ENCODE results near the gene MEIOSIN. TPM values are rescaled to one million over a fixed set of nuclear protein-coding genes. Genes with fewer than 3 reads are reported as not detected.

The MEIOSIN gene
- total and polyA plus RNA-seq, 2 of the 13 experiments (the other 11 are each of a cell fraction or from before 2014, with no cell fraction given), result not detected

GRCh38 chr19:45692187-45693105 is 40.8 kb upstream of the MEIOSIN start, which contains the start of gene QPCTL (continued):
- TF ChIP-seq ZNF431 (CRISPR knock-in tag; IDR thresholded peaks at IDR 0.05; ENCODE audit: borderline replicate concordance, low read depth) (no peak), ZNF335 (CRISPR knock-in tag; IDR thresholded peaks at IDR 0.05) (no peak), ASH2L (IDR thresholded peaks at IDR 0.05; ENCODE audit: insufficient read length, low read depth, low read length) (peak; percentile 0), MIXL1 (CRISPR knock-in tag; IDR thresholded peaks at IDR 0.05) (0 out of 2 replicates have a peak, but pooled peaks have one; percentile 3), ZNF557 (CRISPR knock-in tag; IDR thresholded peaks at IDR 0.05) (0 out of 2 replicates have a peak, but pooled peaks have one; percentile 74), SRY (CRISPR knock-in tag; IDR thresholded peaks at IDR 0.05) (0 out of 2 replicates have a peak, but pooled peaks have one; percentile 38), ARNTL (CRISPR knock-in tag; IDR thresholded peaks at IDR 0.05) (peak; percentile 46), ZNF264 (CRISPR knock-in tag; IDR thresholded peaks at IDR 0.05) (no peak; the same call in 1 of the 2 replicates), SAFB2 (CRISPR knock-in tag; IDR thresholded peaks at IDR 0.05; ENCODE audit: borderline replicate concordance, low read depth) (0 out of 2 replicates have a peak, but pooled peaks have one; percentile 16), NONO (IDR thresholded peaks at IDR 0.05) (no peak), NONO (CRISPR knock-in tag; conservative IDR thresholded peaks at IDR 0.05) (peak; percentile 4), GABPB1 (CRISPR knock-in tag; IDR thresholded peaks at IDR 0.05) (peak; percentile 78), YEATS4 (CRISPR knock-in tag; IDR thresholded peaks at IDR 0.05; ENCODE audit: borderline replicate concordance) (peak; percentile 60; the same call in 1 of the 2 replicates), NFYC (CRISPR knock-in tag; IDR thresholded peaks at IDR 0.05) (peak; percentile 90), YY1 (IDR thresholded peaks at IDR 0.05; ENCODE audit: insufficient read depth, insufficient replicate concordance, low read depth, low read length) (peak; percentile 78), ZNF761 (CRISPR knock-in tag; conservative IDR thresholded peaks at IDR 0.05) (0 out of 2 replicates have a peak, but pooled peaks have one; percentile 33), CC2D1A (CRISPR knock-in tag; IDR thresholded peaks at IDR 0.05) (0 out of 2 replicates have a peak, but pooled peaks have one; percentile 6)
- TF ChIP-seq, protein P1, sequence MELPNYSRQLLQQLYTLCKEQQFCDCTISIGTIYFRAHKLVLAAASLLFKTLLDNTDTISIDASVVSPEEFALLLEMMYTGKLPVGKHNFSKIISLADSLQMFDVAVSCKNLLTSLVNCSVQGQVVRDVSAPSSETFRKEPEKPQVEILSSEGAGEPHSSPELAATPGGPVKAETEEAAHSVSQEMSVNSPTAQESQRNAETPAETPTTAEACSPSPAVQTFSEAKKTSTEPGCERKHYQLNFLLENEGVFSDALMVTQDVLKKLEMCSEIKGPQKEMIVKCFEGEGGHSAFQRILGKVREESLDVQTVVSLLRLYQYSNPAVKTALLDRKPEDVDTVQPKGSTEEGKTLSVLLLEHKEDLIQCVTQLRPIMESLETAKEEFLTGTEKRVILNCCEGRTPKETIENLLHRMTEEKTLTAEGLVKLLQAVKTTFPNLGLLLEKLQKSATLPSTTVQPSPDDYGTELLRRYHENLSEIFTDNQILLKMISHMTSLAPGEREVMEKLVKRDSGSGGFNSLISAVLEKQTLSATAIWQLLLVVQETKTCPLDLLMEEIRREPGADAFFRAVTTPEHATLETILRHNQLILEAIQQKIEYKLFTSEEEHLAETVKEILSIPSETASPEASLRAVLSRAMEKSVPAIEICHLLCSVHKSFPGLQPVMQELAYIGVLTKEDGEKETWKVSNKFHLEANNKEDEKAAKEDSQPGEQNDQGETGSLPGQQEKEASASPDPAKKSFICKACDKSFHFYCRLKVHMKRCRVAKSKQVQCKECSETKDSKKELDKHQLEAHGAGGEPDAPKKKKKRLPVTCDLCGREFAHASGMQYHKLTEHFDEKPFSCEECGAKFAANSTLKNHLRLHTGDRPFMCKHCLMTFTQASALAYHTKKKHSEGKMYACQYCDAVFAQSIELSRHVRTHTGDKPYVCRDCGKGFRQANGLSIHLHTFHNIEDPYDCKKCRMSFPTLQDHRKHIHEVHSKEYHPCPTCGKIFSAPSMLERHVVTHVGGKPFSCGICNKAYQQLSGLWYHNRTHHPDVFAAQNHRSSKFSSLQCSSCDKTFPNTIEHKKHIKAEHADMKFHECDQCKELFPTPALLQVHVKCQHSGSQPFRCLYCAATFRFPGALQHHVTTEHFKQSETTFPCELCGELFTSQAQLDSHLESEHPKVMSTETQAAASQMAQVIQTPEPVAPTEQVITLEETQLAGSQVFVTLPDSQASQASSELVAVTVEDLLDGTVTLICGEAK (IDR thresholded peaks at IDR 0.05), result no peak
- TF ChIP-seq, protein P1 (CRISPR knock-in tag; IDR thresholded peaks at IDR 0.05), result peak; percentile 55
- TF ChIP-seq, protein P2, sequence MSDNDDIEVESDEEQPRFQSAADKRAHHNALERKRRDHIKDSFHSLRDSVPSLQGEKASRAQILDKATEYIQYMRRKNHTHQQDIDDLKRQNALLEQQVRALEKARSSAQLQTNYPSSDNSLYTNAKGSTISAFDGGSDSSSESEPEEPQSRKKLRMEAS (IDR thresholded peaks at IDR 0.05), result peak; percentile 81
- TF ChIP-seq, protein P3, sequence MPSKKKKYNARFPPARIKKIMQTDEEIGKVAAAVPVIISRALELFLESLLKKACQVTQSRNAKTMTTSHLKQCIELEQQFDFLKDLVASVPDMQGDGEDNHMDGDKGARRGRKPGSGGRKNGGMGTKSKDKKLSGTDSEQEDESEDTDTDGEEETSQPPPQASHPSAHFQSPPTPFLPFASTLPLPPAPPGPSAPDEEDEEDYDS (CRISPR knock-in tag; IDR thresholded peaks at IDR 0.05), result peak; percentile 89

Data from HepG2 (cell line).